GM19397 (cell line): ENCODE results near the gene WNT3.

Experiments used
- ATAC-seq: cut with Tn5 transposase; IDR thresholded peaks from one replicate; pipeline ENCODE4 v1.9.1; 2021; ENCODE audit warnings: mild to moderate bottlenecking, moderate library complexity; ENCODE audit not compliant: unreplicated experiment

WNT3 gene

GRCh38 chr17:46789610-46790009 is 28.9 kb downstream of the WNT3 start:
- no peak for ATAC-seq

DNA sequence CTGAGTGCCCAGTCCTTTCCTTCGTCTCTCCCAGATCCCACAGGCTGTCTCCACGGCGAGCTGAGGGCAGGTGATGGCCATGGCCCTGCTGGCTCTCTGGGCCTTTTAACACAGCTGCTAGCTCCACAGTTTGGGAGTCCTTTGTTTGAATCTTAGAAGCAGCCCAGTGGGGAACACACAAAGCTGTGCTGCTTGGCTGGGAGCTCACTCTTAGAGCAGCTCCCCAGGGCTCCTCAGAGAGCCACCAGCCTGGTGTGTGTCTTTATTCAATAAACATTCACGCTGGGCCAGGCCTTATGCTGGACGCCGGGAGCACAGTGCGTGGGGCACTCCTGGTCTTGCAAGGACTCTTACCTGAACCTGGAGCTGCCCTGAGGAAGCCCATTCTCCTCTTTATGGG is 29.7 kb downstream of the WNT3 start:
- ATAC-seq: no peak

DNA sequence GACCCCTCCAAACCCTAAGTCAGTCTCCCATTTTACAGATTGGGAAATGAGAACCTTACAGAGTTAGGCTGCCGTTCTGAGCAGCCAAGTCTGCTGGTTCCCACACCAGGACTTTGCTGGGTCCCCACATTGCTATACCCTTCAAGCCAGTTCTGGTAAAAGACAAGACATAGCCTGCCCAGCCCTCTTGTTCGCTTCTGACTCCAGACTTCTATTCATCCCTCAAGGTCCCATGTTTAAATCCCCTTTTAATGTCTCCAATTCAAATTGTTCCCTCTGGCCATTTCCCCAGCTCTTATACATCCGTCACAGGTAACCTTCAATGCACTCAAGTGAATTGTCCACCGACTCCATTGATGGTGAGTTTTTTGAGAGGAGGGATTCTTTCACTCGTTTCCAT is 30.2 kb downstream of the WNT3 start:
- ATAC-seq: no peak

DNA sequence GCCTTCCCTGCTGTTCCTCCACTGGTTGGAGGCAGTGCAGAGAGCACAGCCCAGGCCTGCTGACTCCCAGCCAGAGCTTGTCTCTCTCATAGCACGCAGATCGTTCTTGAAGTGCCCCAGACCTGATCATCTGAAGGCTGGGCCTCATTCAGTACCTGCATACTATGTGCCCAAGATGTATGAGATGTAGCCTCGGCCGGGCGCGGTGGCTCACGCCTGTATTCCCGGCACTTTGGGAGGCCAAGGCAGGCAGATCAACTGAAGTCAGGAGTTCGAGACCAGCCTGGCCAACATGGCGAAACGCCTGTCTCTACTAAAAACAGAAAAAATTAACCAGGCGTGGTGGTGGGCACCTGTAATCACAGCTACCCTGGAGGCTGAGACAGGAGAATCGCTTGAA is 31.0 kb downstream of the WNT3 start:
- ATAC-seq: no peak

GRCh38 chr17:46785696-46786095 is 32.8 kb downstream of the WNT3 start:
- ATAC-seq: no peak

DNA sequence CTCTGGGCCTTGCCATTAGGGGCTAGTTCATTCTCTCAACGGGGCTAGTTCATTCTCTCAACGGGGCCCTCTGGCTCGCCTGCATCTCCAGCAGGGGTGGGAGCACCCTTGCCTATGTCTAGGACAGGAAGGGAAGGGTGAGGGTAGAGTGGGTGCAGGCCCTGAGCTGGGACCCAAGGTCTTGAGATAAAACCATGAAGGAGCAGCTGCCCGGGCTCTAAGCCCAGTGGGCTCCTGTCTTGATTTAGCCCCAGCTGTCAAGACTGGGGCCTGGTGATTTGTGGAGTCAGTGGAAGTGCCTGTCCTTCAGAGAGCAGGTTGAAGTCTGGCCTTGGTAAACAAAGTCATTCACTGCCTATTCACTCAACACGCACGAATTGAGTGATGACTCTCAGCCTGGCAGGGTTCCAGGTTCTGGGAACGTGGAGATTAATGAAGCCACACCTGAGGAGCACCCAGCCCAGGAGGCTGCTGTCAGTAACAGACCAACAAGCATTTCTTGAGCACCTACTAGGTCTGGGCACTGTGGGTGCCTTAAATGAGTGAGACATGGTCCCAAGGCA is 35.4 kb downstream of the WNT3 start:
- ATAC-seq: no peak

- ATAC-seq: no peak
Observed at GRCh38 chr17:46782250-46782953, 36.1 kb downstream of the WNT3 start.

GRCh38 chr17:46780003-46780373 is 38.5 kb downstream of the WNT3 start:
- ATAC-seq: no peak

DNA sequence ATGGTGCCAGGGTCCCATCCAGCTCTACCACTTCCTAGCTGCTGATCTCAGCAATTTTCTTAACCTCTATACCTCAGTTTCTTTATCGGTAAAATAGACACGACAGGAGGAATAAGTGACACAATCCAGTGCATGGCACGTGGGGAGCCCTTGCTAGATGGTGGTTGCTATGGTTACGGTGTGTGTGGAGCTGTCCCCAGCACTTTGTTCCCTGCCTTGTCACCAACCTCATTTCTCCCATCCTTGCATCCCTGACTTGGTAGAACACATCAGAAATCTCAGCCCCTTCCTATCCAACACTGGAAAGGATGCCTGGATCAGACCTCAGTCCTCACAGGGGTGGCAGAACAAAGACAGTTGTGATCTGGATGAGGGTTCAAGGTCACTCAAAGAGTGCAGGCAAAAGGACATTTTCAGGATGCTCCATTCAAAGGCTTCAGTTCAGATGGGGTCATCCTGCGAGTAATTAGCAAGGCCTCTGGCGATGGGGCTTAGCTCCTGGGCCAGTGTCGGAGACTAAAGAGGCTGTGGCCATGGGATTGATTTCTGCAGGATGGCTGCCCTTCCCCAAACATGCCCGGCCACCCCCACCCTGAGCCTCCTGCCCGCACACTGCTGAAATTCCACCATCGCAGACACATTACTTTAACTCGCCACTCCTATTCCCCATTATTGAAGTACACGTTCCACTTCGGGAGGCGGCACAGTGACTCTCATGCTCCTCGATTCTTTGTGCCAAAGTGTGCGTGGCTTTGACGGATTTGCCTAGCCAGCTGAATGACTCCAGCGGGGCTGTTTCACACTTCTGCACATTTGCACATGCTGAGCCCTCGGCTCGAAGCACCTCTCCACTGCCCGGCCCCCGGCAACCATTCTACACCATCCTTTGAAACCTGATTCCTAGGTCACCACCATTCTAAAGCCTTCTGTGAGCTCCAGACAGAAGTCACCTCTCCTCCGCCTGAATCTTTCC is 40.3 kb downstream of the WNT3 start:
- ATAC-seq: no peak

GRCh38 chr17:46776298-46777005 is 42.0 kb downstream of the WNT3 start:
- ATAC-seq: no peak

- ATAC-seq: no peak
Observed at GRCh38 chr17:46774108-46774737, 44.3 kb downstream of the WNT3 start.

- ATAC-seq: no peak
Observed at GRCh38 chr17:46773676-46774075, 44.8 kb downstream of the WNT3 start.

GRCh38 chr17:46773221-46773605 is 45.3 kb downstream of the WNT3 start:
- ATAC-seq: no peak

DNA sequence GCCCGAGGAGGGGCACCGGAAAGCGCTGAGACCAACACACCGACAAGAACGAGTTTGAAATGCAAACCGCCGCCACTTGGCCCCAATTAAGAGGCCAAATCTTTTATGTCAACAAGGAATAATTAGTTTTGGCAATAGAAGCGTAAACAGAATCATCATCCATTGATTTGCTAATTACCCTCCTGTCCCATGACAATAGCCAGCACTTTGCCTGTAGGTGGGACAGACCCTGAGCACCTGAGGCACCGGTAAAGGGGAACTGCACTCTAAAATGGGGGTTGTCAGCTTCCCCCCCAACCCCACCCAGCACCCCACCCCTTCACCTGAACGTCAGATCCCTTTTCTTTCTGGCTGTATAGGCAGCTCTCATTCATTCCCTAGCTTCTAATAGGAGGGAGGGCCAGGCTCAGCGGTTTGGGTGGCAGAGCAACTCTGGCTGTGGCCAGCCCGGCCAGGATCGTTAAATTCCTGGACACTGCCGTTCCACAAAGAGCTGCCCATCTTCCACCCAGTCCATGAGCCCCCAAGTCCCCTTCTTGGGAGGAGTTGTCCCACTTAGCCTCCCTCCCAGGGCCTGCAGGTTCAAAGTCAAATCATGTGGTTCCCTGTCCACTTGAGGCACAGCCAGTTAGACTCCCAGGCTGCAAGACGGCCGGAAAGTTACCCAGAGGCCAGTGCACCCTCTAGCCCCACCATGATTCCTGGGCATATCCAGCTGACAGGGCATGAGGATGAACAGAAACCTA is 45.8 kb downstream of the WNT3 start:
- no peak for ATAC-seq

- no peak for ATAC-seq
Observed at GRCh38 chr17:46771561-46772474, 46.7 kb downstream of the WNT3 start.

GRCh38 chr17:46770818-46771560 is 47.5 kb downstream of the WNT3 start:
- no peak for ATAC-seq

DNA sequence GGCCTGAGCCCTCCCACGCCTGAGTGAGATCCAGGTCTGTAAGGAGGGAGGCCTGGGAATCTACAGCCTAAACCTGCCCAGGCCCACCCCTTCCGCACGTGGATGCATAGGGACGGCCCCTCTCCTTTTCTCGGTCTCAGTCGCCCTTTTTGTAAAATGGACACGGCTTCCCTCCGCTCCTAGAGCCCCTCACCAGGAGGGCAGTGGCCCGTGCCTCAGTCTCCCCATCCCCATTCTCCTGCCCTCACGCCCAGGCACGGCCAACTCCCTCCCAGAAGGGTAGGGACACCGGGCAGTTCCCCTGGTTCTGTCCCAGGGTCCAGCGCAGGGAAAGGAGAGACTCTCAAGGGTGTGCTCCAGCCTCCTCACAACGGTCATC is 48.1 kb downstream of the WNT3 start:
- no peak for ATAC-seq
